Measurements from ENCODE around the gene OR2AG2.
"Not testable (repeated sequence)": the region's sequence is repeated elsewhere in the genome, so short reads cannot be mapped to it uniquely, and the experiment has no call there.

The OR2AG2 gene, protein sequence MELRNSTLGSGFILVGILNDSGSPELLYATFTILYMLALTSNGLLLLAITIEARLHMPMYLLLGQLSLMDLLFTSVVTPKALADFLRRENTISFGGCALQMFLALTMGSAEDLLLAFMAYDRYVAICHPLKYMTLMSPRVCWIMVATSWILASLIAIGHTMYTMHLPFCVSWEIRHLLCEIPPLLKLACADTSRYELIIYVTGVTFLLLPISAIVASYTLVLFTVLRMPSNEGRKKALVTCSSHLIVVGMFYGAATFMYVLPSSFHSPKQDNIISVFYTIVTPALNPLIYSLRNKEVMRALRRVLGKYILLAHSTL

DNA sequence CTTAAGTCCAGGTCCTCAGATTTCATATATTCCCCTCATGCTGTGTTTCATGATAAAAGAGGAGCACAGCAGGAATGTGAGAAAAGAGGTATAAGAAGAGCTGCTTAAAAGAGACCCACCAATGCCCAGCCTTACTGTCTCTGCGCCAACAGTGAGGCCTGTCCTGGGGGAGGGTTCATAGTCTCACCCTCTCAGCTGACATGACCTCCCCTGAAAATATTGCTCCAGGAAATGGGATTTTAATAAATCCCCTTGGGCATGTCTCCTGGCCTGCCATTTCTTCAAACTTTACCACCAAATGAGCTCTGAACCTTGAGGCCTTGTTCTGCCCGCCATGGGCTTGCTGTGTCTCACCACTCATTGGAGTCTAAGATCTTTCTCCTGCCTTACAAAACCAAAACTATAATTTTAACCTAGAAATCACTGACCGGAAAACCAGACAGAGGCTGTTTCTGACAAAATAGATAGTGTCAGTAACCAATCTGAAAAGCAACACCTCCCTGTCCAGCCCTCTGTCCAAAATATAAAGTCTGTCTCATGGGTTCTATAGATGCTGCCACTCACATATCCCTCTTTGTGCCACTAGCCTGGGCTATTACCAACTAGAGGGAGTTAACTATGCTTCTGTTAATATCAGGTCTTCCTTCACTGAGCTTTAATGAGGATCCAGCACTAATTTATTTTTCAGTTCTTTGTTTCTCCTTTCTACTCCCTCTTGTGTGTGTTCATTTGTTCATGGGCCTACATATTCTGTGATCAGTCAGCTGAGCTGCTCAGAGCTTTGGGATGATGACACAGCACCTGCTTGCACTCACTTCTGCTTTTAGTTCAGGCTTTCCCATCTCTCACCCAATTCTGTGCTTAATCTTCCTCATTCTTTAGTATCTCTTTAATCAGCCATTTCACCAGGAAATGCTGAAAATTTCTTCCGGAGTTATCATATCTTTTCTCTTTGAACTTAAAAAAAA, at the start of gene OR2AG2:
OR2AG2 (minus strand) TSS at position 51 of the 968 bp plus-strand sequence. CDS start 3,019 bp downstream, outside the sequence.
- DNase-seq: no peak

DNA sequence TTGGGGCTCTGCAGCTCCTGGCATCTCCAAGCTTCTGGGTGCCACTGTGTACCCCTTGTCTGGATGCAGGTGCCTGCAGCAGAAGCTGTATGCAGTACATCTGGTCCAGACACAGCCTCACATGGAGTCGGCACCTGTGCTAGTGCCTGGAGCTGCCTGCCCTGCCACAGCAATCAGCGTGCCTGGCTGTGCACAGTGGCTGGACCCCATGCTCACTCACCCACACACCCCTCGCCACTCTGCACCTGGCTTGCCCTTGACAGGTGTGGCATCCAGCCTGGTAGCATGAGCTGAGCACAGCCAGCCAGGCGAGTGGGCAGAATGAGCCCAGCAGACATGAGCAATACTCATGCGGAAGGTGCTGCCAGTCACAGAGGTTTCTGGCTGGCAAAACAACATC, 47.2 kb upstream of the OR2AG2 start:
- DNase-seq: no peak

DNA sequence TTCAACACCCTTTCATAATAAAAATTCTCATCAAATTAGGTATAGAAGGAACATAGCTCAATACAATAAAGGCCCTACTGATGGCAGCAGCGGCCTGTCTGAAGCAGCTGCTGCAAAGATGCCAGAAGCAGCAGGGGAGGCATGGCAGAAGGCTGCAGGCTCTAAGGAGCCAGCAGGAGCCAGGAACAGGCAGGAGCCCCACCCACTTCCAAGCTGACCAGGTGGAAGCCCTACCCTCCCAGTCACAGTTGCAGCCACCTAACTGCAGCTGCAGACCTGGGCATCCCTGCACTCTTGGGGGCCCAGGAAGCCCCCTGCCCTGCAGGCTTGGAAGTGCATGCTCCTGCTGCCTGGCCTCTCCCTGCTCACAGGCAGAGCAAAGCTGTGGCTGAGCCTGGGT, 45.9 kb upstream of the OR2AG2 start:
- no peak for DNase-seq

DNA sequence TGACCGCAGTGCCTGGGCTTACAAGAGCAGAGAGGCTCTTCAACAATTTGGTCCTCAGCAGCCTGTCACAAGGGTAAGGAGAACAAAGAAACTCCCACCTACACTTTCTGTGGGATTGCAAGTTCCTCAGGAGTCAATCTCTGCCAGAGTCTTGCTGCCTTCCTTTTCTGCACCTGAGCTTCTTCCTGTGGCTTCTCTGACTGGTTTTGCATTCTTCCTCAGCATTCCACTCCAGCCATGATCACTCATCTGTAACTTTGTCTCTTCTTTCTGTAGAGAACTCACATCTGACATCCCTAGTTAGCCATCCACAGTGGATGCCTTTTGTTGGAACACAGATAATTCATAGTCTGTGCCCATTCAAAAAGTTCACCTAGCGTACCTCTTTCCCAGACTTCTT, 41.9 kb upstream of the OR2AG2 start:
- DNase-seq: no peak

DNA sequence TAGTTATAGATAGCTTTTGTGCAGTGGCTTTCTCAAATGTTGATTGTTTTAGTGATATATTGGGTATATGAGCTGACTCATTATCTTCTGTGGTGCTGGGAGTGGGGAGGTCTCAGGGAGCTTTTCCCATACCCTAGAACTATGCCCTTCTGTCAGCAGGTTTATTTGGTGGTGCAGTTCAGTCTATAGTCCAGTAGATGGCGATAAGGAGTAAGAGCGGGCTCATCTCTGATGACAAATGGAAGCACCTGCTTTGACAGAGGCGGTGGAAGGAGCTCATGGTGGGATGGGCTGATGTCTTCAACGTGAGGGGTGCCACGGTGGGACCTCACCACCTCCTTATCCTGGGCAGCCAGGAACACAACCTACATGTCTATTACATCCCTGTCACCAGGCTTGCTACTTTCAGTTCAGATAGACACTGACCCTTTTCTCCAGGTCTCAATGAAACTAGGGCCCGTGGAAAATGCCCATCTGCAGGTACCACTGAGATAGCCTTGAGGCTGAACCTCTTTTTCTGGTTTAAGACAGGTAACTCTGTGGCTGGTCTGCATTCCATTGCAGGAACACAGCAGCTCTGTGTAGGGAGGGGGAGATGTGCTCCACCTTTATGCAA, 40.7 kb upstream of the OR2AG2 start:
- peak; percentile 37 for DNase-seq

DNA sequence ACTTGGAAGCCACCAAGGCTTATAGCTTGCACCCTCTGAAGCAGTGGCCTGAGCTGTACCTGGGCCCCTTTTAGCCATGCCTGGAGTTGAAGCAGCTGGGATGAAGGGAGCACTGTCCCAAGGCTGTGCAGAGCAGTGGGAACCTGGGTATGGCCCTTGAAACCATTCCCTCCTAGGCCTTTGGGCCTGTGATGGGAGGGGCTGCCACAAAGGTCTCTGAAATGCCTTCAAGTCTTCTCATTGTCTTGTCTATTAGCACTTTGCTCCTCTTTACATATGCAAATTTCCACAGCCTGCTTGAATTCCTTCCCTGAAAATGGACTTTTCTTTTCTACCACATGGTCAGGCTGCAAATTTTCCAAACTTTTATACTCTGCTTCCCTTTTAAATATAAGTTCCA, 29.3 kb upstream of the OR2AG2 start:
- DNase-seq: not testable (repeated sequence)

DNA sequence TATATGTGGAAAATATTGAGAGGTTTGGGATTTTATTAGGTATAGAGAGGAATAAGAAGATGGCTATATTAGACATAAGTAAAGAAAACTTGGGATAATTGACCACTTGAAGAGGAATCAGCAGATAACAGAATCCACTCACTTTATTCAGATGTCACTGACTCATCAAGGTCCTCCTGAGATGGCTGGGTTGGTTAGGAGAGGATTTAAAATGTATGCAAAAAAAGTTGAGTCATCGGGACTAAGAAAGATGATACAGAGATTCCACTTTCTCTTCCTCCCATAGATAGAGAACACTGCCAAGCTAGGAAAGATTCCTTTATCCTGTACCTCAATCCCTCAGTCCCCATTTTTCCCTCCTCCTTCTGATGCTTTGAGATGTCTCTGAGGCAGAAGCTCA, 27.6 kb upstream of the OR2AG2 start, which contains the start of gene OR6A2:
OR6A2 (minus strand) TSS at position 288 of the 400 bp plus-strand sequence. CDS start 3,981 bp downstream, outside the sequence.
- no peak for DNase-seq

DNA sequence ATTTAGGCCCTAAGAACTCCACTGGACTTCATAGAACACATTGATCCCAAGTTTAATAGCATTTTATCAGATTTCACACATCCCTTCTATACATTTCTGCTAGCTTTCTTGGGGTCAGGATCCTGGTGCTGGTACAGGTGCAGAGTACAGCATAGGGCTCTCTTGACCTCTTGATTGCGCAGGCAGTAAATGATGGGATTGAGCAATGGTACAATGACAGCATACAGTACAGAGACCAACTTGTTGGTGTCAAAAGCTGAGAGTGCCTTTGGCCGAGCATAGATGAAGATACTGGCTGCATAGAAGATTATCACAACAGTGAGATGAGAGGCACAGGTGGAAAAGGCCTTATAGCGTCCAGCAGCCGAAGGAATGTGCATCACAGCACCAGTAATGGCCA, 22.9 kb upstream of the OR2AG2 start:
- no peak for DNase-seq

DNA sequence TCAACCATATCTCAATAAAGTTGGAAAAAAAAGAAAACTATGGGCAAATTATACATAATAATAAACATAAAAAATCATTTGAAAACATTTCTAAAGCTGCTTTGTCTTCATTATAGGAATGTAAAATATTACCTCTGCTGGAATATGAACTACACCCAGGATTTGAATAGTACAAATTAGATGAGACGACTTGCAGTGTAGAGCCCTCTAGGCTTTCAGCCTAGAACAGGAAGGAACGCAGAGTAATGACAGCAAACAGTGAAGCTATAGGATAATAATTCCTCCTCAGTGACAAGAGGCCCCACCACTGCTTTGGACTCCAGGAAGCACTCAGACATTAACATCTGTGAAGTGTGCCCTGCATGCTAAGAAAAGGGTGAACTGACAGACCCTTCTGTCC, 18.8 kb upstream of the OR2AG2 start:
- no peak for DNase-seq

DNA sequence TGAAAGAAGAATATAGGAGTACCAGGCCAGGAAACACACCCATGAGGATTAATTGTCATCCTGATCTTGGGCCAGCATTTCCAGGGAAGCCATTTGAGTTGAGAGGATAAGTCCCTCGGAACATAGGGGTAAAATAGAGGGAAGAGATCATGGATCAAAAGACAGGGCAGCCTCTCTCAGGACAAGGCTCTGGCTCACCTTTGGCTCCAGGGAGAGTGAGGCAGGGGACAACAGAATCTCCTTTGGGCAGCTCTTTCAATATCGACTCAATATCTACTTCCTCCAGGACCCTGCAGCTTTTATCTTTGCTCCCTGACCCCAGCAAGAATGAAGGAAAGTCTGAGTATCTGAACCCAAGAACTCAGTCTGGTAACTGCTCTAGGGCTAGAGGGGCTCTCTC, 10.9 kb upstream of the OR2AG2 start, which contains the start of gene OR2AG1:
OR2AG1 (plus strand) TSS at position 301 of the 400 bp plus-strand sequence. CDS start 2,018 bp downstream, outside the sequence.
- no peak for DNase-seq

DNA sequence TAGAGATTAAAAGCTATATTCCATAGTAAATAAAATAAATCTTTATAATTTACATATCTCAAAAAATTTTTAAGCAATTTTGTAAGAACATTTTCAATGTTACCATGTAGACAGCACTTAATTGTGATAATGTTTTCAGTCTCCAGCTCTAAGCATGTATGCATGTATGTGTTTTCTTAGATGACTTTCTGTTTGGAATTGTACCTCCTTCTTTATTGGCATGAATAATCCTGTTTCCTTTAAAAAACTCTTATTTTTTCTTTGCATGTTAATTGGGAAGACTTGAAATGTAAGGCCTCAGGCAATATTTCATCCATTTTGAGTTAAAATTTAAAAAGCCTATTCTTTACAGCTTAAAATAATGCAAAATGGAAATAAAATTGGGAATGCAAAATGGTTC, 9.1 kb upstream of the OR2AG2 start:
- no peak for DNase-seq

DNA sequence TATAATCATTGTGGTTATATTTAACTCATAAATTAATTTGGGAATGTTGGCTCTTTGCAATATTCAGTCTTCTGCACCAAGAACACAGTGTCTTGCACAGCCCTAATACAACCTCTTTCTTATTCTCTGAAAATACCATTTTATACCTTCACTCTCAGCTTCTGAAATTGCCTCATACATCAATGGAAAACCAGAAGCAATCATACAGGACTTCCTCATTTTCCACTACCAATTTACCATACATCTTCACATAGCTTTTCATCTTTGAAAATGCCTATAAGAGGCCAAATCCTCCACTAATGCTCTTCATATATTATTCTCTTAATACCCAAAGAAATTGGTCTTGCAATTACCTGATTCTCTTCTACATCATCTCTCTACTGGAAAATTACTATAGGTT, 6.7 kb upstream of the OR2AG2 start:
- no peak for DNase-seq

DNA sequence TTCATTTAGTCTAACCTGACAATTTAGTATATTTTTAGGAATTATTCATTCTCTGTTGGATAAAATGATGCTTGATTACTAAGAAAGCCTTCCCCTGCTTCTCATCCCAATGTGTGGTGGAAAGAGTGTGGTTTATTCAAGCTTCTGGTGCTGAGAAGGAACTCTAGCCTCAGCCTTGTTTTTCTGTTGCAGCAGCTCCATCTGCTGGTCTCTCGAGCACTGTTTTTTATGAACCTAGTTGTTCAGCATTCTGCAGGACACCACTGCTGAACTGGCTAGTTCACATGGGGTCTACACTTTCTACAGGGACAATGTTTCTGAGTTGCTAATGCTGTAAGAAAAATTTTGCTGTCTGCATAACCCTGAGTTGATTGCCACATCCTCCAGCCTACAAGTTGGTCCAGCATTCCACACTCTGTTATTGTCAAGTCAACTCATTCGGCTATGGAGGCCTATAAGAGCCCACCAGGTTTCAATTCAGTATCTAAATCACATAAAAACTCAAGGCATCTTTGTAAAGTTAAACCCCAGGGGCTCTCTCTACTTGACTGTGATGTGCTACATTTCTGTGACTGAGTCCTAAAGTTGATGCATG, 14.3 kb downstream of the OR2AG2 start:
- DNase-seq: peak; percentile 43

DNA sequence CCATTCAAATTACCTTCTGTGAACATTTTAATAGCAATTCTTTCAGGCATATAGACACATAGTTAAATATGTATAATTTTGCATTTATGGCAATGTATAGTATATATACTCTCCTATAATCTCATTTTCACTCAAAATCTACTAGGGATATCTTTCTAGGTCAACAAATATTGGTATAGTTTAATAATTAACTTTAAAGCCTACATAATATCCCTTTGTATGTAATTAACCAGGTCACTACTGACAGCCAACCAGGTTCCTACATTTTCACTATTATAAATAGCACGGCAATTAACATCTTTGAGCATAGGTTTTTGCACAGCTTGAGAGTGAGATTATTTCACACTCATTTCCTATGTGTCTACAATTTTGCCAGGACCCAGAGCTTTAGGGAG, 15.8 kb downstream of the OR2AG2 start:
- DNase-seq: no peak

DNA sequence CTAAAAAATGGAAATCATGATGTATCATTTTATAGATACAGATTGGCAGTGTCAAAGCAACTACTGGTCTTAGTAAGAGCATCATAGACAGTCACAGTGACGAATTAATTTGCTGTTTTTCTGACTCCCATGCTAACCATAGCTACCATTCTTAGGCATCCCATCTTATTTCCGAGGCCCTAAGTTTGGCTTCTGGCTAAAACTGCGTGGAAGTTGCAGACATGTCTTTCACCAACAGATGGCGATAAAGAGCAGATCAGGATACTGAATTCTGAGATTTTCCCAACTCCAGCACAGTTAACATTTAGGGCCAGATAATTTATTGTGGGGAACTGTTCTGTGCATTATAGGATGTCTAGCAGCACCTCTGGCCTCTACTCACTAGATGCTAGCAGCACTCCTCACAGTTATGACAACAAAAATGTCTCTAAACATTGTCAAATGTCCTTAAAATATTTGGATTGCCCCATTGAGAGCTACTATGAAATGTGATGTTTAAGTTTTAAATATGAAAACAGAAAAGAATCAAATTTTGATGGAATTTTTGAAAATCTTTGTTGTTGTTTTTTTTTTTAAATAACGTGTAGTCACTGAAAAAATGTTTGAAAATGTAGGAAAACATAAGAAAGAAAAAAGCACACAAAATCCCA, 16.3 kb downstream of the OR2AG2 start:
- peak; percentile 10 for DNase-seq

DNA sequence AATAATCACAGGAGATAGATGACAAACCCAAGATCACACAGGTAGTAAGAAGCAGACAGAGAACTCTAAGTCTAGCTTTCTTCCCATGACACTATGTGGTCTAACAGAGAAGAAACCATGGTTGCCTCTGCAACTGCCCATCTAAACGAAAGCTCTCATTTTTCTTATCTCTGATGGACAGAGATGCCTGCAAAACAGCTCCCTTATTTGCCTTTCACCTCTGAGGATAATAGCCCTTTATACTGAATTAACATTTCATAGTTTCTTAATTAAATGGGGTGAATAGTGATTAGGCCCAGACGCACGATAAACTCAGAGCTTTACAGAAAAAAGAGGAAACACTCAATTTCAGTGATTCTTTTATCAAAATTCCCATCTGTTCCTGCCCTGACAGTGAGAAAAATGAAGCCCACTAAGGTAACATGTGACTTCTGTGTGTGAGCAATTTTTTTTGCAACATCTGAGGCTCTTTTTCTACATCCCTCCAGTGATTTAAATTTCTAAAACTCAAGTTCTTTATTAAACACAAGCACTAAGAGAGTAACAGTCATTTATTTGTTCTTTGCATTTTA, 24.6 kb downstream of the OR2AG2 start:
- DNase-seq: no peak

DNA sequence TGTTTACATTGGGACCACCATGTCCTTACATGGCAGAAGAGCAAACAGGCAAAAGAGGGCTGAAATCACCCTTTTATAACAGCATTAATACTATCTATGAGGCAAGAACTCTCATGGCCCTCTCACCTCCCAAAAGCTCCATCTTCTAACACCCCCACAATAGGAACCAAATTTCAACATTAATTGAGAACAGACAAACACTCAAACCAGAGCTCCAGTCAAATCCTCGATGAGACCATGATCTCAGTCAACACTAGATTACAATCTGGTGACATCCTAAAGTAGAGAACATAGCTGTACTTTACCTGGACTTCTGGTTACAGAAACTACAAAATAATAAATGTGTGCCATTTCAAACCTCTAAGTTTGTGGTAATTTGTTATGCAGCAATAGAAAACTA, 25.1 kb downstream of the OR2AG2 start:
- DNase-seq: no peak

DNA sequence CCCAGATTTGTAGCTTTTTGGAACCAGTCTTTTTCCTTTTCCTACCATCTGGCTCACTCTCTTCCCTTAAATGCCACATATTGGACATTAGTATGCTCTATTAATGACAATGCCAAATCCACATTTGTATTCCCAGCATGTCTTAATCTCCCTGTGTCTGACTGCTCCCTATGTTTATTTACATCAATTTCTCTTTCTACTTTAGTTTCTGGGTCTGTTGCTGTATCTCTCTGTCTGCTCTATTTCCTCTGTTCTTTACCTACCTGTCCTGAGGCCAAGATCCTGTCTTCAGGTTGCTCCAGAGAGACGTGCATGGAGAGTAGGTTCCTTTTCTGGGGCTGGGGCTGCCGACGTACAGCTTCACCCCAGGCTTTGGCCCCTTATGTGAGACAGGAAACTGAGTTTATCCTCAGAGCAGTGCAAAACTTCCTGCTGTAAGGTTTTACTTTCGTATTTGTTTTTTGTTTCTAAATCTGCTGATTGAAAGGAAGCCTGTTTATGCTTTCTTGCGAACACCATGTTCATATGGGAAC, 25.6 kb downstream of the OR2AG2 start:
- DNase-seq: no peak

DNA sequence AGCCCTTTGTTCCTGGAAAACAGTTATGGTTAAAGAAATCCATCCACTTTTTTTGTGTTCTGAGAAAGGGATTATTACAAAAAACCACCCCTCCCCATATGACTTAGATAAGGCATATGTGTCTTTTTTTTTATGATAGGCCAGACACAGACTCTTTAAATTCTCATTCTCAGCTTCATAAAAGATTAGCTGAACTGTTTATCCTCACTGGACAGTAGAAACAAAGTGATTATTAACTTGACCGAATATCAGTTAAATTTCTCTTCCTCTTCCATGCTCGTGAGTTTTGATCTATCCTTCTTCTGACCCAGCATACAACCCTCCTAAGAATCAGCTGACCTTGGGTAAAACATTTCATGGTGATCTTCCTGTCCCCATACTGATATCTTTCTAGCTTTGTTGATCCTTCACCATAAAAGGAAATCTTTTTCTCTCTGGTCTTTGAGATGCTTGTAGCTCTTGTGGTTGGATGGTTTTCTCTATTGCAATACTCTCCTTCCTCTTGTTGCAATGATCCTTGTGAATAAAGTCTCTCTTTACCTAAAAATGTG, 26.2 kb downstream of the OR2AG2 start:
- no peak for DNase-seq

DNA sequence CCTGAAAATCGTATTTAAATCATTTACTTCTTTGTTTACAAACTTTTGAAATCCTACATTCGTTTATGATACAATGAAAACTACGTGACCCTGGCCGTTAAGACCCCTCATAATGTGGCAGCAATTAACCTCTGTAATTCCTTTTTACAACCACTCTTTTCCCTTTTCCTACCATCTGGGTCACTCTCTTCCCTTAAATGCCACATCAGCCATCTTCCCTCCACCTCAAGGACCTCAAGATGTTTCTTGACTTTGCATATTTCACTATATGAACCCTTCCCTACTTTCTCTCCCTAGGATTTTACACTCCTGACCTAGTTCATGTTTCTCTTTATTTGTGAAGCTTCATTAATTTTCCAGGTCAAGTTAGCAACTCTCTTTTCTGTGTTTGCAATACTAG, 26.8 kb downstream of the OR2AG2 start:
- no peak for DNase-seq

DNA sequence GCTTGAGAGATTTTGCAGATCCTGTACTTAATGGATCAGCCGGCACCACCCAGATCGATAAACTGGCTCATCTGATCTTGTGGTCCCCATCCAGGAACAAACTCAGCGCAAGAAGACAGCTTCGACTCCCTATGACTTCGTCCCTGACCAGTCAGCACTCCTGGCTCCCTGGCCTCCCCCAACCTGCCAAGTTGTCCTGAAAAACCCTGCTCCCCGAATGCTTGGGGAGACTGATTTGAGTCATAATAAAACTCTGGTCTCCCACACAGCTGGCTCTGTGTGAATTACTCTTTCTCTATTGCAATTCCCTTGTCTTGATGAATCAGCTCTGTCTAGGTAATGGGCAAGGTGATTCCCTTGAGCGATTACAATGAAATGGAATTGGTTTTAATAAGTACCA, 29.5 kb downstream of the OR2AG2 start:
- DNase-seq: no peak

Measured in NCI-H510A treated with DMSO at 0.1 percent for 48 hours (cell line).